Ecto neural progenitor cell (in vitro differentiated cells): Measurements from ENCODE around the gene HEMGN.
A peak's percentile ranks its signal among the peaks of the same experiment; 100 is the strongest.
"Not testable (repeated sequence)": the region's sequence is repeated elsewhere in the genome, so short reads cannot be mapped to it uniquely, and the experiment has no call there.

ENCODE experiments used
- DNase-seq: peaks from one replicate; pipeline ENCODE4 v3.0.0-alpha.2; 2018; ENCODE audit warnings: low spot score

Gene HEMGN

GRCh38 chr9:97964901-97965300, 26.9 kb upstream of the HEMGN start:
- DNase-seq = no peak

- DNase-seq = no peak
These were observed 25.3 kb upstream of the HEMGN start for GRCh38 chr9:97963232-97963631.

DNA sequence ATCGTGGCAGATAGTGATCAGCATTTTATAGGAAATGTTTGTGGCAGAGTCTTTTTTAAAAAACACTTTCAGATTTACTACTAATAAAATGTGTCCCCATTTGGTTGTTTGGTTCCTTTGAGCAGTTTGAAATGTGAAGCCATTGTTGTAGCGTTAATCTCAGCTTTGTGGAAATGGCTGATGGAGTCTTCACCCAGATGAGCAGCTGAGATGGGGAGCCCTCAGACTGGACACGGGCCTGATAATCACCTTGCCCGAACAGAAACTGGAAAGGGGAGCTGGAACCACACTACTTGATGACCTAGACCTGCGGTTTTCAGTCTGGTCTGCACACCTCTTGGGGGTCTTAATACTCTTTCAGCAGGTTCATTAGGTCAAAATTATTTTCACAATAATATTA, 24.6 kb upstream of the HEMGN start:
- no peak for DNase-seq

GRCh38 chr9:97962136-97962535, 24.2 kb upstream of the HEMGN start:
- DNase-seq = no peak

GRCh38 chr9:97961361-97961760, 23.4 kb upstream of the HEMGN start:
- no peak for DNase-seq

DNA sequence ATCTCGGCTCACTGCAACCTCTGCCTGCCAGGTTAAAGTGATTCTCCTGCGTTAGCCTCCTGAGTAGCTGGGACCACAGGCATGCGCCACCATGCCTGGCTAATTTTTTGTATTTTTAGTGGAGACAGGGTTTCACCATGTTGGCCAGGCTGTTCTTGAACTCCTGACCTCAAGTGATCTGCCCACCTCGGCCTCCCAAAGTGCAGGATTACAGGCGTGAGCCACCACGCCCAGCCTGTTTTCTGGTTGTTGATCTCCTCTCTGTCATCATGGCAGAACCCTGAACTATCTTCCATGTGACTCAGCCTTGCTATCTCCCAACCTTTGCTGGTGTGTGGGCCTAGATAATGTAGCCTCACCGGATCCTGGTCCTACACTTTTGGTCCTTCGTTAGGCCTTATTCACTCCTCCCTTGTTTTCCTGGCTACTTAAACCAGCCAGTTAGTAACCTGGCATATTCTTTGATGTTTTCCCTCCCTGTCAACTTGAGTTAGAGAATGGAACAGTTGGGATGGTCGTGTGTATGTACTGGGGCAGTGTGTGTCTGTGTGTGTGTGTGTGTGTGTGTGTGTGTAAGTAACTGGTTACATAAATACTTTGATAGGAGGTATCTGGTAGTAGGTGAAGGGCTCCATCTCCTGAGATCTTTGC, 22.8 kb upstream of the HEMGN start:
- not testable (repeated sequence) for DNase-seq

DNA sequence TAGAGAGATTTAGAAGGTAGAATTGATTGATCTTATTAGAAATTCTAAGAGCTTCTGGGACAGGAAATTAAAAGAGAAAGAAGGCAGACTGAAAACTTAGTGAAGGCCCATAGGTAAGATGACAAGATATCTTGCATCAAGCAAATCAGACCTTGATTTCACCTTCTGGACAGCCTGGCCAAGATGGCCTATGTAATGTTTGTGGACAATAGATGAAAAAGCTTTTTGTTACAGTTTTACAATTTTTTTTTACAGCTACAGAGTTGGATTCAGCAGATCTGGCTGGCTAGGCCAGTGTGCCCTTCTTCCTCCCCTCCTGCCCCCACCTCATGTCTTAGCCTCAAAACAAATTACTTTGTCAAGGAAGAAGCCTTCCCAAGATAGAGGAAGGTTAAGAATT, 21.6 kb upstream of the HEMGN start:
- DNase-seq = no peak

GRCh38 chr9:97958812-97959511, 21.0 kb upstream of the HEMGN start:
- no peak for DNase-seq

- DNase-seq = no peak
These were observed 18.4 kb upstream of the HEMGN start for GRCh38 chr9:97956331-97956730.

- peak; percentile 51 for DNase-seq
These were observed 16.6 kb upstream of the HEMGN start for GRCh38 chr9:97954550-97954989.

GRCh38 chr9:97950873-97951272, 12.9 kb upstream of the HEMGN start:
- not testable (repeated sequence) for DNase-seq

GRCh38 chr9:97947094-97947493, 9.1 kb upstream of the HEMGN start:
- DNase-seq = not testable (repeated sequence)

GRCh38 chr9:97945470-97945869, 7.5 kb upstream of the HEMGN start:
- DNase-seq = not testable (repeated sequence)

- no peak for DNase-seq
These were observed 6.6 kb upstream of the HEMGN start for GRCh38 chr9:97944612-97945011.

DNA sequence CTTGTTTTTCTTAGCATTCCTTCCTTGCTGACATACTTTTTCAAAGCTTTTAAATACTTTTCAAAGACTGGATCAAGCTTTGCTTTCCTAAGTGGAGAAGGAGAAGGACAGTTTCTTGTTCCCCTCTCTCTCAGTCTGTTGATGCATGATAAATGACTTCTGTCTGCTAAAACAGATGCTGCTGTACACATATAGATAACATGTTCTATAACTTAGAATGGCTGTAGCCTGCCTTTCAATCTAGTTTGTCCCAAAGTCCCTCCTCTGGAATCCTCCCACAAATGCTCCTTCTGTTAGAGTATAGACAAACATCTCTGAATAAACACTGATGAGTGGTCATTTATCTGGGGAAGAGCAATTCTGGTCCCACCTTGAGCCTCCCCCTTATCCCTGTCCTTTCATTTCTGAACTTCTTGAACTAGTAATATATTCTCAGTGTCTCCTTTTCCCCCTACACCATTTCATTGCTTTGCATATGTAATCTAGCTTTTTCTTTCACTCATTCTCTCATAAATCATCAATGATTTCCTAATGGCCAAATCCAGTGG, 5.4 kb upstream of the HEMGN start:
- no peak for DNase-seq

GRCh38 chr9:97941323-97941722, 3.4 kb upstream of the HEMGN start:
- no peak for DNase-seq

DNA sequence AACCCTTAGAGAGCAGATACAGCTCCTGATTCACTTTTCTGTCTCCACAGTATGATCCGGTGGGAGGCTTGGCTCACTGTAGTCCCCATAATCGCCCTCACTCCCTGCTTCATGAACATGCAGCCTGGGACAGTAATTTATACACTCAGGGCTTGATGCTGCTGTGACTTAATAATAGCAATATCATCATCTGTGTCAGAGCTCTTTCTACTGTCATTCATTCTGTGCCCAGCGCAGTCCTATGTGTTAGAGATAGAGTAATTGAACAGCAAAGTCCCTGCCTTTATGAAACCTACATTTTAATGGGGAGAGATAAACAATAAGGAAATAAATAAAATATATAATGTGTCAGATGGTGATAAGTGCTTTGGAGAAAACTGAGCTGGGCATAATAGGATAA, 2.8 kb upstream of the HEMGN start:
- DNase-seq = no peak

DNA sequence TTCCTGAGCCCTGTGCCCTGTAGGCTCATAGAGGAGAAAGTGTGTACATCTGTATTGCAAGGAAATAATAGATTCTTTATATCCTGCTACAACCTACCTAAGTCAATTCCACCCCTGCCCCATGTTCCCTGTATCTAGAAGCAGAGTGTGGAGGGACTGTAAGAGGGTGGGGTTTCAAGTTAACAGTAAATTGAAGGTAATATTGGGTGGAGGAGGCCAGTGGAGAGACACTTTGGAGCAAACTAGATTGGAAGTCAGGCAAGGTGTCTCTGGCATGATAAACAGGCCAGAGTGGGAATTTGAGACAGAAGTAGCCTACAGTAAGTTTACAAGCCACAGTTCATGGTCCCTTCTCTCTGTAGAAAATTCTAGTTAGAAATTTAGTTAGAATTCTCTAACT, 2.3 kb upstream of the HEMGN start:
- DNase-seq = no peak

DNA sequence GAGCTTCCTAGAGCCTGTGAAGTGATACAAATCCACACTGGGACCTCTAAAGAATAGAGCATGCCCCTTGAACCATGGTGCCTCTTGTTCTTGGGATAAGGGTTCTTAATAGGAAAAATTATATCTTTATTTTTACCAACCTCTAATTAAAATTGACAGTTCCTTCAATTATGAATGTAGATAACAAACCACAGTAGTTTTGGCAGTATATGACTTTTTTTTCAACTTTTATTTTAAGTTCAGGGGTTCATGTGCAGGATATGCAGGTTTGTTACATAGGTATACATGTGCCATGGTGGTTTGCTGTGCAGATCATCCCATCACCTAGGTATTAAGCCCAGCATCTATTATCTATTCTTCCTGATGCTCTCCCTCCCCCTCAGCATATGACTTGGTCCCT, 974 bp downstream of the HEMGN start:
- no peak for DNase-seq

- DNase-seq = no peak
These were observed 2.7 kb downstream of the HEMGN start for GRCh38 chr9:97935276-97935675.

GRCh38 chr9:97934321-97935115, 3.5 kb downstream of the HEMGN start:
- no peak for DNase-seq

- no peak for DNase-seq
These were observed 4.5 kb downstream of the HEMGN start for GRCh38 chr9:97933297-97933998.
